Epithelial cell of proximal tubule (primary cell): ENCODE data around the gene KIF4B. TPM values are rescaled to one million over a fixed set of nuclear protein-coding genes. Genes with fewer than 3 reads are reported as not detected.
"Not testable (repeated sequence)": the region's sequence is repeated elsewhere in the genome, so short reads cannot be mapped to it uniquely, and the experiment has no call there.

ENCODE experiments used
- DNase-seq: peaks from one replicate; pipeline ENCODE4 v3.0.0-alpha.2; 2011; ENCODE audit warnings: low read depth
- H3K4me3 ChIP-seq: 2 replicates; pipeline ENCODE4 v1.5.1; 2011; ENCODE audit warnings: low read depth, mild to moderate bottlenecking, low read length
- CTCF ChIP-seq: conservative IDR thresholded peaks from 2 replicates; pipeline ENCODE4 v1.5.1; 2012; ENCODE audit warnings: low read depth, mild to moderate bottlenecking, low read length
- total RNA-seq: library from RNA; depleted of rRNA; stranded (reverse); fragments of >200 nt; gene quantifications from 2 replicates; pipeline ENCODE4 v1.2.3, GENCODE V29; 2015

The KIF4B gene
- total RNA-seq, 1 donor from 2014 or later, result not detected

DNA sequence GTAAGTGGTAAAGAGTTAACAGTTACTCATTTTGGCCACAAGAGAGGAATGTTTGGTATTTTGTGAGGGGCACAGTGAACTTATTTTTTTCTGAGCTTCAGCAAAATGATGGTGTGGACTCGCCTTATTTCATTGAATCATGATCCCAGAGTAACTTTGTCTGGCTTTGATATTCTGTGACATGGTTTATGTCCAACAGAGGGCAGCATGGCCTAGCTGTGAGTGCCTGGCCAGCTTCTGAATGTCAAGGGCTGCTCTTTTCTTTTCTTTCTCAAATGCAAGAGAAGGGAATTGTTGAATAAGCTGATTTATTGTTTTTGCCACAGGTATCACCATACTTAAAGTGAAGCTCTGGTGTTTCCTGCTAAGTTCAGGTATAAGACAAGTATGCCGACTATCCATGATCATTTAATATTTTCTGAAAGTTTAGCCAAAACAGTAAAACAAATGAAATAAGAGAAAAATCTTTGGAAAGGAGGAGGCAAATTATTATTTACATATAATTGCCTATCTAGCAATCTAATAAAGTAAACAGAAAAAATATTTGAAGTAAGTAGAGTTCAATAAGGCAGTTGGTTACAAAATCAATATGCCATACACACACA, 41.0 kb upstream of the KIF4B start:
- no peak overlapping the region for H3K4me3 ChIP-seq
- no peak for DNase-seq
- peak; percentile 84 for TF ChIP-seq CTCF

DNA sequence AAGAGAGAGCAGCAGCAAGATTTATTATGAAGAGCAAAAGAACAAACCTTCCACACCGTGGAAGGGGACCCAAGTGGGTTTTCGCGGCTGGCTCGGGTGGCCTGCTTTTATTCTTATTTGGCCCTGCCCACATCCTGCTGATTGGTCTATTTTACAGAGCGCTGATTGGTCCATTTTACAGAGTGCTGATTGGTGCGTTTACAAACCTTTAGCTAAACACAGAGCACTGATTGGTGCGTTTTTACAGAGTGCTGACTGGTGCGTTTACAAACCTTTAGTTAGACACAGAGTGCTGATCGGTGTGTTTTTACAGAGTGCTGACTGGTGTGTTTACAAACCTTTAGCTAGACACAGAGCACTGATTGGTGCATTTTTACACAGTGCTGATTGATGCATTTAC, 37.5 kb upstream of the KIF4B start:
- H3K4me3 ChIP-seq, DNase-seq: not testable (repeated sequence)

DNA sequence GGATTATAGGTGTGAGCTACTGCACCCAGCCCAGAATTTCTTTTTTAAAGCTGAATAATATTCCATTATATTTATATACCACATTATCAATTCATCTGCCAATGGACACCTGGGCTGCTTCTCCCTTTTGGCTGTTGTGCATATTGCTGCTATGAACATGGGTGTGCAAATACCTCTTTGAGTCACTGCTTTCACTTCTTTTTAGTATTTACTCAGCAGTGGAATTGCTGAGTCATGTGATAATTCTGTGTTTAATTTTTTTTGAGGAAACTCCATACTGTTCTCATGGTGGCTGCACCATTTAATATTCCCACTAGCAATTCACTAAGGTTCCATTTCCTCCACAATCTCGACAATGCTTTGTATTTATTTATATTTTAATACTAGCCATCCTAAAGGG, 36.1 kb upstream of the KIF4B start:
- TF ChIP-seq CTCF, result no peak
- no peak overlapping the region for H3K4me3 ChIP-seq
- no peak for DNase-seq

- H3K4me3 ChIP-seq, DNase-seq: not testable (repeated sequence)
Measured at GRCh38 chr5:154978294-154978693, 35.3 kb upstream of the KIF4B start.

DNA sequence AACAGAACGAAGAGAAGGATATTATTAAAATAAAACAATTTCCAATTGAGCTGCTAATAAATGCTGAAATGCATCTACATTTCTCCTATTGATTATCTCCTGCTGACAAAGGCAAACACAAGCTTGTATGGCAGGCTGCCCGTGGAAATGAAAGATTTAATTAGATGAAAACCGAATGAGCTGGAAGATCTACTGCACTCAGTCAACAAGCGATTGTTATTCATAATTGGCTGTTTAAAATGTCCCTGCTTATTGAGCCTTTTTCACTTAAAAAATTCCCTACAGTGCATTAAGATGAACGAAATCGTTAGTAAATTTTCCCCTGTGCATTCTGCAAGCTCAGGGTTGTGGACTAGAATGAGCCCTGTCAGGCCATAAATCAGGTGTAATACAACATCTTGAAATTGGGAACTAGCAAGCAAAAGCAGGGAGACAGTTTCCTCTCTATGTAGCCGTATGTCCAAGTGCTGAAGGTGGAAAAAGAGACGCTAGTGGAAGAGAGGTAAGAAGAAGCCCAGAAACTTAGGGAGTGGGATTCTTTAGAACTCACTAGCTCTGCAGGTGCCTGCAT, 28.5 kb upstream of the KIF4B start:
- DNase-seq, result no peak
- no peak overlapping the region for H3K4me3 ChIP-seq
- TF ChIP-seq CTCF, result no peak

GRCh38 chr5:154986151-154986550, 27.4 kb upstream of the KIF4B start:
- TF ChIP-seq CTCF, result no peak
- no peak for DNase-seq
- H3K4me3 ChIP-seq, result no peak overlapping the region

DNA sequence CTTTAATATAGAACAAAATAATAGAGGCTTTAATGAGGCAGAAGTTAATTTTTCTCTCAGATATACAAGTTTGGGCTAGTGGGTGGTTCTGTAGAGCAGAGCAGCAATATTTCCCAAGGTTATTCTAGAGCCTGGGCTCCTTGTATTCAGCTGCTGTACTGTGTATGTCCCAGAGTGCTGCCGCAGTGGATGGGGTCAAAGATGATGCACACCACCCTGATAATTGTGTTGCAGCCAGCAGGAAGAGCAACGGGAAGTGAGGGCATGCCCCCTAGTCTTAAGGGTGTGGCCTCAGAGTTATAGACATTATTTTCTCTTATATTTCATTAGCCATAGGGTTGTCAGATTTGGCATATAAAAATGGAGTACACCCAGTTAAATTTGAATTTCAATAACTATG, 23.9 kb upstream of the KIF4B start:
- no peak for DNase-seq
- H3K4me3 ChIP-seq, result no peak overlapping the region
- TF ChIP-seq CTCF, result no peak

- H3K4me3 ChIP-seq, result no peak overlapping the region
- no peak for DNase-seq
- no peak for TF ChIP-seq CTCF
Measured at GRCh38 chr5:154993461-154993860, 20.1 kb upstream of the KIF4B start.
